Activated CD4-positive, alpha-beta T cell treated with anti-CD3 and anti-CD28 coated beads, Interleukin-2, amount 10 ng/mL, durations not matched to agents 7 days and 5 days (primary cell): ENCODE measurements around the gene ADAM23. TPM values are rescaled to one million over a fixed set of nuclear protein-coding genes. Genes with fewer than 3 reads are reported as not detected.

Experiments used
- CTCF ChIA-PET: fragments of 350-600 bp; sonication (Branson Sonifier 250); formaldehyde crosslinking; loops from one replicate; lab custom pipeline; 2021; ENCODE audit warnings: antibody characterized with exemption; lab: Charles Lee
- POLR2A ChIA-PET: fragments of 350-600 bp; sonication (Branson Sonifier 250); formaldehyde crosslinking; loops from one replicate; lab custom pipeline; 2021; ENCODE audit warnings: antibody characterized with exemption; lab: Charles Lee
- DNase-seq: peaks from one replicate; pipeline ENCODE4 v3.0.0-alpha.2; 2020
- H3K27ac Mint-ChIP-seq: one replicate; pipeline ENCODE4 v1.8.0; 2021; ENCODE audit warnings: mild to moderate bottlenecking, moderate library complexity, mixed read lengths
- H3K27me3 Mint-ChIP-seq: one replicate; pipeline ENCODE4 v1.8.0; 2021; ENCODE audit warnings: mixed read lengths
- H3K36me3 Mint-ChIP-seq: one replicate; pipeline ENCODE4 v1.8.0; 2021; ENCODE audit warnings: low read depth, mixed read lengths
- H3K4me1 Mint-ChIP-seq: one replicate; pipeline ENCODE4 v1.8.0; 2021; ENCODE audit warnings: mixed read lengths
- H3K4me3 Mint-ChIP-seq: one replicate; pipeline ENCODE4 v1.8.0; 2021; ENCODE audit warnings: mild to moderate bottlenecking, moderate library complexity, mixed read lengths
- H3K9me3 Mint-ChIP-seq: one replicate; pipeline ENCODE4 v1.8.0; 2021; ENCODE audit warnings: mixed read lengths
- total RNA-seq, 2 experiments: library from RNA; stranded (reverse); gene quantifications; one replicate each; pipeline ENCODE4 v1.2.3, GENCODE V29; 2021

ADAM23 gene
- total RNA-seq, 2 experiments from 2014 or later: 0.75 to 0.89 TPM

DNA sequence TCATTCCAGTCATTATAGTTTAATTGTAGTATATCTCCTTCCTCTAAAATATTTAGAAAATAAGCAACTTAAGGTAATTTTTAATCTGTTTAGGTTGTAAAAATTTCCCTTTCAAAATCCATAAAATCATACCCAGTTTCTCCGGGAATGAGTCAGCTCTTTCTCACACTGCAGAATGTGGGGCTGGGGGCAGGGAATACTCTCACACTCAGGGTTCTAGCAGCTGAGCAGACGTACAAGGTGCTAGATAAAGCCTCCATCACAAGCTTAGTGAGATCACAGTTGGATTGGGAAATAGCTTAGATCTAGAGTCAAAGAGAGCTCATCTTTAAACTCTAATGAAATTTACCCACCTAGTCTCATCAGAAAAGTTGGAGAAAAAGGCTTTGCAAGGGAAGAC, 119.0 kb downstream of the ADAM23 start:
- Mint-ChIP-seq H3K36me3 (no peaks in the 10 kb centered on the region), H3K9me3 (no peaks in the 10 kb centered on the region), H3K27ac (no peak overlapping the region), H3K4me3 (no peak overlapping the region), H3K27me3 (peaks cover 8% of the 10 kb centered on the region), H3K4me1 (peaks cover 26% of the 10 kb centered on the region)
- ChIA-PET POLR2A (no interaction called here), CTCF (interaction anchor here (0.9 to 1.0 kb wide), 2 partner anchors 9 to 170 kb away, joined by 4 to 7 read pairs; no protein-coding TSS in a partner anchor)
- DNase-seq: no peak

DNA sequence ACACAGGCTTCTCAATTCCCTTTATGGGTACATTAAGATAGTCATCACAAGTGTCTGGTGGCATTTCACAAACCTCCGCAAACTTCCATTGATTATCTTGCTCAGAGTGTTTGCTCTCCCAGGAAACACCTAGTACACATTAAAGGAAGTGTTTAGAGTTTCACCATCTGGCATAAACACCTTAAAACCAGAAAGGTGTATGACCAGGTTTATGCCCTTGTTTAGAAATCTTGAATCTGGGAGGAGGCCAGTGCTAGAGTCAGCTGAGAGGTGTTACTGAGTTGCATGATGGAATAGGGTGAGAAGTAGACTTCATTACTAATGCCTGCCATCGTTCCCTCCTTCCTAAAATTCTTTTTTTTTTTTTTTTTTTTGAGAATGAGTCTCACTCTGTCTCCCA, 120.0 kb downstream of the ADAM23 start:
- CTCF ChIA-PET: no interaction called here
- Mint-ChIP-seq H3K4me3 (no peak overlapping the region), H3K27ac (no peak overlapping the region), H3K4me1 (peaks cover 18% of the 10 kb centered on the region), H3K36me3 (no peaks in the 10 kb centered on the region), H3K9me3 (no peaks in the 10 kb centered on the region), H3K27me3 (peaks cover 5% of the 10 kb centered on the region)
- DNase-seq: no peak
- POLR2A ChIA-PET: no interaction called here

DNA sequence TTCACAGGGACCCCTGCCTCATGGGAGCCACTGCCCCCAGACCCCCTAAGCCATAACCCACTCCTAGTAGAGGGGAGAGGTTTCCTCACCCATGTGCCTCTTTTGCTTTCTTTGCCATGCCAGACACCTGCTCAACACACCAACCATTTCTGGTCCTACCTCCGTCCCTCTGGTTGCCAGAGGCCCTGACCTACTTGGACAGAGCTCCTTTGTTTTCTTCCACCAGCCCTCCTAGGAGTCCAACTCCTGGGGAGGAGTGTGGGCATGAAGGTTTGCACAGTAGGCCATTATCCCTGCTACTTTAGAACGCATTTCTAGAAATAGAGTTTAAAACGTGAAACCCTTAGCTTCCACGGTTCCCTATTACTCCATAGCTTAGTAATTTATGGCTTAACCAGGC, 122.3 kb downstream of the ADAM23 start:
- POLR2A ChIA-PET: no interaction called here
- DNase-seq: no peak
- peaks cover 2% of the 10 kb centered on the region for H3K27me3 Mint-ChIP-seq
- CTCF ChIA-PET: no interaction called here
- no peaks in the 10 kb centered on the region for H3K4me1 Mint-ChIP-seq
- no peak overlapping the region for H3K4me3 Mint-ChIP-seq
- no peak overlapping the region for H3K27ac Mint-ChIP-seq
- H3K9me3 Mint-ChIP-seq: no peaks in the 10 kb centered on the region
- no peaks in the 10 kb centered on the region for H3K36me3 Mint-ChIP-seq

DNA sequence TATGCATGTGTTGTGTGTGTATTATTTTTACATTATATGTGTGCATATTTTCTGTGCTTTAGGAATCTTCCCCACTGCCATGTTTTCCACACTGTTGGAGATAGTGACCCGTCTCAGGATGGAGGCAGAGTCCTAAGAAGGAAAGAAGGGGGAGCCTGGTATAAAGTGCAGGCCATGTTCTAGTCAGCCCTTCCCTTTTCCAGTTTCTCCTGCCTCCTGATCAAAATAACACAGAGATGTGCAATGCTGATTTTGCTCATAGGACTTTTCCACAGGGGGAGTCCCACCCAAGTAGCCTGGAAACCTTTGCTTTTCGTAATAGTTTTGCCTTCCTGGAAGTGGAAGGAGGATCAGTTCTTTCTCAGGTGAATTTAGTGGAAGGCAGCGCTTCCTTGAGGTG, 126.1 kb downstream of the ADAM23 start:
- POLR2A ChIA-PET: no interaction called here
- DNase-seq: no peak
- Mint-ChIP-seq H3K9me3 (no peaks in the 10 kb centered on the region), H3K36me3 (no peaks in the 10 kb centered on the region), H3K4me3 (no peak overlapping the region), H3K4me1 (no peaks in the 10 kb centered on the region), H3K27ac (no peak overlapping the region), H3K27me3 (peaks cover 2% of the 10 kb centered on the region)
- CTCF ChIA-PET: no interaction called here

DNA sequence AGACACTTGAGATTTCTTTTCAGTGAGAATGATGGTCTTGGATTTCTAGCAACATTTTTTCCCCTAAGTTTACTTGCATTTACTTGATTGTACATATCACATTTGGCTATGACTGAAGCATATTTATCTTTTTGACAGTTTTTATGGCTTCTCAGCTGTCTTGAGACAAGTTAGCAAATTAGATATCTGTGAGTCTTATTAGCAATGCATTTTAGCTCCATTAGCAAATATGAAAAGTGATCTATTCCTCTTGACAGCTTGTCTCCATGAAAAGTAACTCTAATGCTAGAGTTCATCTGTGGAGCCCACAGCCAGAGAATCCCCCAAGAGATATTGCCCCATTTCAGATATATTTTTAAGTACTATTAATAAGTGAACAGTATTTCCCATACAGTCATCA, 126.9 kb downstream of the ADAM23 start:
- H3K4me3 Mint-ChIP-seq: no peak overlapping the region
- H3K27ac Mint-ChIP-seq: no peak overlapping the region
- H3K27me3 Mint-ChIP-seq: peaks cover 2% of the 10 kb centered on the region
- CTCF ChIA-PET: no interaction called here
- DNase-seq: no peak
- no peaks in the 10 kb centered on the region for H3K9me3 Mint-ChIP-seq
- POLR2A ChIA-PET: no interaction called here
- no peaks in the 10 kb centered on the region for H3K36me3 Mint-ChIP-seq
- H3K4me1 Mint-ChIP-seq: no peaks in the 10 kb centered on the region

DNA sequence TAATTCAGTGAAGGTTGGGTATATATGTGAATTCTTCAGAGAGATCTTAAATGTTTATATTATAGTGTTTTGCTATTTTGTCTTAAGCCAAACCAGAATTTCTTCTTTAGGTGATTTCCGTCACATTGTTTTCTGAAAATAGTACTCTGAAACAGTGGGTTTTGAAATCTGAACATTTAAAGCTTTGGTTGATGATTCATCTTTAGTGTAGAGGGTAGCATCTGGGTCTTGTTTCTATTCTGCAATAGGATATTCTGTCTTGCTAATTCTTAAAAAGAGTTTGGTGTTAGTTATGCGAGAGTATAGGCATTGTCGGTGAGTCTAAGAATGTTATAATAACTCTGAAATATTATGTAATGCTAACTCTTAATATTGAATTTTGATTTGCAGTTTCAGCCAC, 129.4 kb downstream of the ADAM23 start:
- Mint-ChIP-seq H3K36me3 (no peaks in the 10 kb centered on the region), H3K4me1 (no peaks in the 10 kb centered on the region), H3K27me3 (peaks cover 2% of the 10 kb centered on the region), H3K4me3 (no peak overlapping the region), H3K9me3 (no peaks in the 10 kb centered on the region), H3K27ac (no peak overlapping the region)
- CTCF ChIA-PET: no interaction called here
- POLR2A ChIA-PET: no interaction called here
- DNase-seq: no peak

DNA sequence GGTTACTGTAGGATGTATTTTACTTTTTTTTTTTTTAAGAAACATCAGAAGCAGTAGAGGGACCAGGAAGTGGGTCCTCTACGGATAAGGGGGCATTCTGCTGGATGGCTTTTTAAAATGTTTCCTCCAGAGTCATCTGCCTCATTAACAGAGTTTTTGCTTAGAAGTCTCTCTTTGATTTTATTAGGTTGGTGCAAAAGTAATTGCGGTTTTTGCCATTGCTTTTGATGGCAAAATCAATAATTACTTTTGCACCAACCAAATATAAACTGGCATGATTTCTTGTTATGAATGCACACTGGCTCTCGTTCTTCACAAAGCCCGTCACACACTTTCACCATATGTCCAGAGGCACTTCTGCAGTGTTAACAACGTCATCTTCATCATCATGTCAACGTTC, 130.5 kb downstream of the ADAM23 start:
- ChIA-PET CTCF (interaction anchor here (0.7 kb wide), 1 partner anchor 12 kb away, joined by 6 read pairs; no protein-coding TSS in a partner anchor), POLR2A (no interaction called here)
- no peak overlapping the region for H3K27ac Mint-ChIP-seq
- no peak overlapping the region for H3K4me3 Mint-ChIP-seq
- H3K9me3 Mint-ChIP-seq: no peaks in the 10 kb centered on the region
- peaks cover 2% of the 10 kb centered on the region for H3K27me3 Mint-ChIP-seq
- H3K4me1 Mint-ChIP-seq: no peaks in the 10 kb centered on the region
- no peak for DNase-seq
- no peaks in the 10 kb centered on the region for H3K36me3 Mint-ChIP-seq

DNA sequence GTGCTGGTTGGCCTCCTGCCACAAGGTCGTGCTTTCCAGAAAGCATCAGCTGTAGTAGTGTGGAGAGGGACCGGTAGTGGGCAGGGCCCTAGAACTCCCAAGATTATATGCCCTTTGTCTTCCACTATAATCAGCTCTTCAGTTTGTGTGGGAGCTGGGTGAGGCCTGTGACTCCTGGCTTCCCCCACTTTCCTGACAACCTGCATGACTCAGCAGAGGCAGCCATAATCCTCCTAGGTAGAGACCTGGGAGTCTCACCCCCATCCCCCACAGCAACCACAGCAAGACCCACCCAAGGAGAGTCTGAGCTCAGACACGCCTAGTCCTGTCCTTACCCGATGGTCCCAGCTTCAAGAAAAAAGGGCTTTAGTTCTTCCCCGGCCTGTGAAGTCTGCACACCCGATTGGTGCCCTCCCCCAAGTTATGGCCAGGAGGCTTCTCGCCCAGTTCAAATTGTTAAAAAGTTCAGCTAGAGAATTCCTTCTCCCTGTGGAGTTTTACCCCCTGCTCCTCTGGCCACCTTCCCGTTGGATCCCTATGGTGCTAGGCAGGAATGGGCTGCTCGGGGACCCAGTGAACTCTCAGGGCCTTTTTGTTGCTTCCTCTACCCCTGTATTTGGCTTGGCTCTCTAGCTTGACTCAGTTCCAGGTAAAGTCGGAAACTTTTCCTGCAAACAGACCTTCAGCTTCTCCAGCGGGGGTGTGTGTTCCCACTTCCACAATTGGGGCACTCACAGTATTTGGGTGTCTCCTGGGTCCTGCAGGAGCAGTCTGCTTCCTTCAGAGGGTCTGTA, 141.2 kb downstream of the ADAM23 start:
- Mint-ChIP-seq H3K36me3 (no peaks in the 10 kb centered on the region), H3K27ac (no peak overlapping the region), H3K4me1 (no peaks in the 10 kb centered on the region), H3K27me3 (peaks cover 14% of the 10 kb centered on the region), H3K9me3 (no peaks in the 10 kb centered on the region), H3K4me3 (no peak overlapping the region)
- DNase-seq: no peak
- ChIA-PET CTCF (interaction anchor here (1.0 kb wide), 1 partner anchor 8 kb away, joined by 3 read pairs; no protein-coding TSS in a partner anchor), POLR2A (no interaction called here)

DNA sequence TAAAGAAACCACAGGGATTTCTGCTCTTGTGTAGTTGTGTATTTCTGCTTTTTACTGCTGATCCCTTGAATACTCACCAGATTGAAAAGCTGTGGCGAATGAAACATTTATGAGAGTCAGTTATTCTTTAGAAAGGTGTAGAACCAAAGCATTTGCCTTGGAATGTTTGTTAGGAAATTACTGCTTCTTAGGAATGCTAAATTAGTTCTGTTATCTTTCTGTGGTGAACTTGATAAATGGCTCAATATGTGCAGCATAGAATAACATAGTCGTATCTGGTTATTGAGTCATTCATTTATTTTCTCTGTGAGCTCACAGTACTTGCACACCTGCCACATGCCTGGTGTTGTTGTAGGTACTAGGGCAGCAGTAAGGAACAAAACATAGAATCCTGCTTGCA, 142.0 kb downstream of the ADAM23 start:
- CTCF ChIA-PET: interaction anchor here (0.6 to 1.0 kb wide), 3 partner anchors 7 to 35 kb away, joined by 3 to 5 read pairs (median 3); no protein-coding TSS in a partner anchor
- Mint-ChIP-seq H3K27me3 (peaks cover 14% of the 10 kb centered on the region), H3K4me3 (no peak overlapping the region), H3K9me3 (no peaks in the 10 kb centered on the region), H3K36me3 (no peaks in the 10 kb centered on the region), H3K4me1 (no peaks in the 10 kb centered on the region), H3K27ac (no peak overlapping the region)
- no peak for DNase-seq
- POLR2A ChIA-PET: no interaction called here

DNA sequence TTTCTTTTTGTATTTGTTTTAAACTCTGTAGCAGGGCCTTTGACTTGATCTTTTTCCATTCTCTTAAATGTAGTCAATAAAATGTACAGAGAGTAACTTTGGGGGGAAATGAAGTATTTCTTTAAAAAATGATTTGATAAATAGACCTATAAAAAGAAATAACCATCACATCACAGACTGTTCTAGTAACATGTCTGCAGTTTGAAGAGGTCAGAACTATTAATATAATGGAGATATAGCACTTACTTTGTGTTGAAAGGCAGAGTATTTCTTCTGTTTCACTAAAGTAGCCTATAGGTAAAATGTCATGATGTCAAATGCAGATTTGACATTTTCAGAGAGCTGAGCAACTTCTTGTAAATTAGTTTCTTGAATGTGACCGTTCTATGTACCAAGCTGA, 143.3 kb downstream of the ADAM23 start:
- POLR2A ChIA-PET: no interaction called here
- Mint-ChIP-seq H3K27me3 (peaks cover 7% of the 10 kb centered on the region), H3K27ac (no peak overlapping the region), H3K4me1 (no peaks in the 10 kb centered on the region), H3K4me3 (no peak overlapping the region), H3K36me3 (no peaks in the 10 kb centered on the region), H3K9me3 (no peaks in the 10 kb centered on the region)
- CTCF ChIA-PET: no interaction called here
- DNase-seq: no peak

DNA sequence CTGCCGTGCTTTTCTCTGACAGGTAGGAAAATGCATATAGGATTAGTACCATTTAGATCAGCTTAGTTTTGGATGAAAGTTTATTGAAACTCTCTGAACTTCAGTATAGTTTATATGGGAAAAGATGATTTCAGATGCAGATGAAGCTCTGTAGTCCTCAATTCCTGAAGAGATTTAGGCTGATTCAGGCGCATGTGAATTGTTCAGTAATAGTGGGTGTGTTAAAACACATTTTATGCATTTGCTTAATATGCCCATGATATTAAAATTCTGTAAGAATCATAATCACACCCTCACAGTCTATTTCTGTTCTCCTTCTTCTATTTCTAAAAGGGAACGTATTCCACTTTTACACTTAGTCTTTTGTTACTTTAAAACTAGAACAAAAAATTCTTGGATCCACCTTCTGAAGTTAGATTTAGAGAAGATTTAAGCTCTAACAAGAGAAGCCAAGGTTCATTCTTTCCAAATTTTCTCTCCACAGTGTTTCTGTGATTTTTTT, 154.4 kb downstream of the ADAM23 start:
- Mint-ChIP-seq H3K36me3 (no peaks in the 10 kb centered on the region), H3K27me3 (peaks cover 2% of the 10 kb centered on the region), H3K9me3 (no peaks in the 10 kb centered on the region), H3K4me1 (no peaks in the 10 kb centered on the region), H3K4me3 (no peak overlapping the region), H3K27ac (no peak overlapping the region)
- CTCF ChIA-PET: interaction anchor here (0.6 kb wide), 1 partner anchor 21 kb away, joined by 4 read pairs; no protein-coding TSS in a partner anchor
- no peak for DNase-seq
- POLR2A ChIA-PET: no interaction called here

DNA sequence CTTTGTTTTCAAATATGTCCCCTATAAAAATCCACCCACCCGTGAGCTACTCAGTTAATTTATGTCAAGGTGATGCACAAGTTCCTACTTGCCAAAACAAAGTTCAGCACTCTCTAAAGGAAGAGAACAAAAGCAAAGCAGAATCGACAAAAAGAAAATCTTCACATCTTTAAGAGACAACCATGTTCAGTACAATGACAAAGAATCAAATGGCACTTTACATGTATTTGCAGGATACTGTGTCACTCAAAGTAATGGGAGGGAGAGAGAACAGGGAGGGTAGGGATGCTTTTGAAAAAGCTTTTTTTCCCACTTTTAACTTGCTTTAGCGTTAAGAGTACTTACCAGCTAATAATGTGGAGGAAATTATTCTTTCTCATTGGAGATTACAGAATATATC, 159.9 kb downstream of the ADAM23 start:
- DNase-seq: no peak
- H3K4me1 Mint-ChIP-seq: no peaks in the 10 kb centered on the region
- no peak overlapping the region for H3K27ac Mint-ChIP-seq
- H3K27me3 Mint-ChIP-seq: peaks cover 2% of the 10 kb centered on the region
- ChIA-PET CTCF (no interaction called here), POLR2A (no interaction called here)
- H3K36me3 Mint-ChIP-seq: no peaks in the 10 kb centered on the region
- no peaks in the 10 kb centered on the region for H3K9me3 Mint-ChIP-seq
- H3K4me3 Mint-ChIP-seq: no peak overlapping the region

DNA sequence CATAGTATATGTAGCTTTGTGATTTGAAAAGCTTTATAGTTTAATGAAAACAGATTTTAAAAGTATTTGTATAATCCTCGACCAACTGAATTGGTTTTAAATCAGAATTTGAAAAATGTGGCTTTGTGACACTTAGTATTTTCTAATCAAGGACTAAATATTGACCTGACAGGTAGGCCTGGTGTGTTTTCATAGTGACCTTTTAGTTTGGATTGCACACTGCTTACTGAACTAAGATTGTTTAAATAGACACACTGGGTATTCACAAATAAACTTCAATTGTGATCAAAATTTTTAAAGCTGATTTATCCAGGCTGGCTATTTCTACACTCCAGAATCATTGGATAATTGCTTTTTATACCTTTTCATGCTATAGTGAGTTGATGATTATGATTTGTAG, 167.1 kb downstream of the ADAM23 start:
- CTCF ChIA-PET: no interaction called here

More for the DNA sequence above, 167.1 kb downstream of the ADAM23 start:
- Mint-ChIP-seq H3K36me3 (no peaks in the 10 kb centered on the region), H3K4me1 (peaks cover 5% of the 10 kb centered on the region), H3K9me3 (no peaks in the 10 kb centered on the region), H3K4me3 (no peak overlapping the region), H3K27me3 (no peaks in the 10 kb centered on the region), H3K27ac (no peak overlapping the region)
- POLR2A ChIA-PET: no interaction called here
- no peak for DNase-seq
